GM12878 (cell line): ENCODE data around the gene CDCP2. TPM values are rescaled to one million over a fixed set of nuclear protein-coding genes. Genes with fewer than 3 reads are reported as not detected.

Experiments used
- ATAC-seq: fragments of 200-7000 bp; cut with Tn5 transposase; 3 replicates; pipeline ENCODE4 v1.9.1; 2020; ENCODE audit warnings: mild to moderate bottlenecking, moderate library complexity
- BruUV-seq: library from RNA; stranded (reverse); fragments of 400-500 nt; replicated peaks from 2 replicates; lab custom pipeline; 2021; lab: Mats Ljungman, UMichigan
- CTCF ChIA-PET: fragments of 300-600 bp; sonication (Branson Sonifier 250); formaldehyde crosslinking; extraction: SDS; loops from one replicate; lab custom pipeline; 2021; ENCODE audit warnings: inconsistent platforms; lab: Yijun Ruan, JAX
- POLR2A ChIA-PET: fragments of 350-600 bp; formaldehyde crosslinking; extraction: SDS; loops from one replicate; lab custom pipeline; 2021; ENCODE audit warnings: inconsistent platforms; lab: Charles Lee
- RAD21 ChIA-PET: fragments of 300-600 bp; sonication (Branson Sonifier 250); formaldehyde crosslinking; loops from one replicate; lab custom pipeline; 2023; ENCODE audit warnings: antibody characterized with exemption; ENCODE audit not compliant: unreplicated experiment; lab: Charles Lee
- SMC1A ChIA-PET: fragments of 300-600 bp; sonication (Branson Sonifier 250); formaldehyde crosslinking; loops from one replicate; lab custom pipeline; 2023; ENCODE audit not compliant: unreplicated experiment, uncharacterized antibody; lab: Charles Lee
- DNase-seq: peaks from one replicate; pipeline ENCODE4 v3.0.0-alpha.2; 2011; ENCODE audit warnings: low read depth, low spot score
- FAIRE-seq: peaks from 3 replicates; lab custom pipeline; 2011; peaks lifted over from hg19 to GRCh38; lab: Jason Lieb, UNC
- H2AFZ ChIP-seq: 2 replicates; pipeline ENCODE4 v1.6.0; 2011; ENCODE audit warnings: low read depth, low read length, control low read depth; ENCODE audit not compliant: control insufficient read depth
- H3K27ac ChIP-seq: 2 replicates; pipeline ENCODE4 v1.5.1; 2011; ENCODE audit warnings: control low read depth; ENCODE audit not compliant: control insufficient read depth, insufficient read depth
- H3K27me3 ChIP-seq, 2 experiments: replicated peaks in 1 of 2; 2 replicates each; pipeline versions ENCODE4 v1.6.0 to v1.6.1; 2011; ENCODE audit warnings: low read length in 1 of 2; ENCODE audit not compliant: control insufficient read depth in 2 of 2, insufficient read depth in 2 of 2
- H3K36me3 ChIP-seq, 2 experiments: 2 replicates each; pipeline ENCODE4 v1.5.1; 2011; ENCODE audit warnings: low read length in 1 of 2; ENCODE audit not compliant: control insufficient read depth in 2 of 2, insufficient read depth in 2 of 2
- H3K4me1 ChIP-seq: 2 replicates; pipeline ENCODE4 v1.6.1; 2011; ENCODE audit warnings: mild to moderate bottlenecking, low read length, moderate library complexity, mixed read lengths; ENCODE audit not compliant: control insufficient read depth, insufficient read depth
- H3K4me2 ChIP-seq: 2 replicates; pipeline ENCODE4 v1.6.0; 2011; ENCODE audit warnings: control low read depth; ENCODE audit not compliant: control insufficient read depth, insufficient read depth
- H3K4me3 ChIP-seq: fragments of 200-600 bp; sonication (generic); 2 replicates; pipeline ENCODE4 v1.5.1; 2016
- H3K79me2 ChIP-seq: 2 replicates; pipeline ENCODE4 v1.6.0; 2011; ENCODE audit warnings: low read length; ENCODE audit not compliant: control insufficient read depth, insufficient read depth
- H3K9ac ChIP-seq: 2 replicates; pipeline ENCODE4 v1.8.0; 2011; ENCODE audit warnings: low read length, control low read depth, mixed read lengths; ENCODE audit not compliant: control insufficient read depth, insufficient read depth
- H3K9me3 ChIP-seq: replicated peaks from 3 replicates; pipeline ENCODE4 v1.5.1; 2011; ENCODE audit warnings: mild to moderate bottlenecking, low read length; ENCODE audit not compliant: control insufficient read depth, insufficient read depth
- H4K20me1 ChIP-seq: 2 replicates; pipeline ENCODE4 v1.6.0; 2011; ENCODE audit not compliant: control insufficient read depth, insufficient read depth
- BACH1 ChIP-seq: fragments of 450-650 bp; IDR thresholded peaks from 2 replicates; pipeline ENCODE4 v1.6.1; 2017; ENCODE audit warnings: mild to moderate bottlenecking, borderline replicate concordance
- CBFB ChIP-seq: IDR thresholded peaks from 2 replicates; pipeline ENCODE4 v1.6.1; 2016; ENCODE audit warnings: antibody characterized with exemption, low read depth
- CREB1 ChIP-seq: IDR thresholded peaks from 2 replicates; pipeline ENCODE4 v1.6.1; 2012; ENCODE audit warnings: low read depth, mild to moderate bottlenecking, inconsistent platforms
- DPF2 ChIP-seq: fragments of 450-650 bp; IDR thresholded peaks from 2 replicates; pipeline ENCODE4 v1.6.1; 2017; ENCODE audit warnings: mild to moderate bottlenecking
- EED ChIP-seq: sonication (generic); IDR thresholded peaks from 2 replicates; pipeline ENCODE4 v1.6.1; 2016; ENCODE audit warnings: antibody characterized with exemption, low read depth
- NFIC ChIP-seq: IDR thresholded peaks from 2 replicates; pipeline ENCODE4 v1.6.1; 2012; ENCODE audit warnings: low read depth, mild to moderate bottlenecking, inconsistent platforms, low read length, moderate library complexity
- RAD21 ChIP-seq: IDR thresholded peaks from 2 replicates; pipeline ENCODE4 v1.6.1; 2011; ENCODE audit warnings: mild to moderate bottlenecking, low read depth, low read length, moderate library complexity; ENCODE audit not compliant: insufficient read depth
- RBBP5 ChIP-seq: fragments of 200-600 bp; sonication (generic); conservative IDR thresholded peaks from 2 replicates; pipeline ENCODE4 v1.6.1; 2016
- SREBF1 ChIP-seq: IDR thresholded peaks from 2 replicates; pipeline ENCODE4 v1.6.1; 2012; ENCODE audit warnings: mild to moderate bottlenecking, low read length
- YY1 ChIP-seq: IDR thresholded peaks from 2 replicates; pipeline ENCODE4 v1.6.1; 2011; ENCODE audit warnings: low read depth, mild to moderate bottlenecking, low read length
- ZNF622 ChIP-seq: fragments of 450-650 bp; IDR thresholded peaks from 2 replicates; pipeline ENCODE4 v1.6.1; 2017; ENCODE audit warnings: mild to moderate bottlenecking, inconsistent platforms
- WGBS: methylation state at CpG from one replicate; pipeline ENCODE4 v1.1.6; 2016; ENCODE audit warnings: low lambda C conversion rate; ENCODE audit not compliant: insufficient replicate concordance, insufficient coverage; ENCODE audit errors: missing lambda C conversion rate; 5-methylcytosine and 5-hydroxymethylcytosine counted together
- in situ Hi-C: fragments of 300-500 bp; cut with MboI; formaldehyde crosslinking; loops from 9 replicates; pipeline ENCODE4 v1.14.3; 2018; ENCODE audit warnings: mixed read lengths
- intact Hi-C: fragments of 100-400 bp; cut with micrococcal nuclease; formaldehyde crosslinking; loops from one replicate; pipeline ENCODE4 v1.14.2; 2022; ENCODE audit not compliant: unreplicated experiment
- polyA plus RNA-seq, 11 experiments: library from polyadenylated mRNA; depleted of rRNA in 4 of 11; unstranded in 6 of 11; stranded (reverse) in 5 of 11; fragments of >200 nt; fragmentation: Nextera tagmentation in 4 of 11; fragmentation: Illumina TruSeq in 1 of 11; extraction: Ambion mirVana in 4 of 11; extraction: Trizol in 1 of 11; gene quantifications; 1 replicate in 1 of 11; 2 replicates in 10 of 11; pipeline versions ENCODE4 v1.2.1 to v1.2.3, GENCODE V29; 2011 to 2016; ENCODE audit warnings: inconsistent platforms in 2 of 11, missing spikeins in 2 of 11, low read depth in 1 of 11
- total RNA-seq, 4 experiments: library from RNA; depleted of rRNA in 3 of 4; stranded (reverse); fragments of >200 nt in 3 of 4; fragmentation: Illumina TruSeq in 1 of 4; extraction: Trizol in 1 of 4; gene quantifications; 2 replicates each; pipeline versions ENCODE4 v1.2.1 to v1.2.3, GENCODE V29; 2013 to 2021
- TF ChIP-seq, protein P1 (sequence below): fragments of 150-350 bp; IDR thresholded peaks from 2 replicates; pipeline ENCODE4 v1.6.1; 2016; ENCODE audit warnings: low read depth, low read length

CDCP2 gene
- total and polyA plus RNA-seq, 10 of the 15 experiments (the other 5 are each of a cell fraction or from before 2014, with no cell fraction given): 0.06 TPM; not detected in 9

DNA sequence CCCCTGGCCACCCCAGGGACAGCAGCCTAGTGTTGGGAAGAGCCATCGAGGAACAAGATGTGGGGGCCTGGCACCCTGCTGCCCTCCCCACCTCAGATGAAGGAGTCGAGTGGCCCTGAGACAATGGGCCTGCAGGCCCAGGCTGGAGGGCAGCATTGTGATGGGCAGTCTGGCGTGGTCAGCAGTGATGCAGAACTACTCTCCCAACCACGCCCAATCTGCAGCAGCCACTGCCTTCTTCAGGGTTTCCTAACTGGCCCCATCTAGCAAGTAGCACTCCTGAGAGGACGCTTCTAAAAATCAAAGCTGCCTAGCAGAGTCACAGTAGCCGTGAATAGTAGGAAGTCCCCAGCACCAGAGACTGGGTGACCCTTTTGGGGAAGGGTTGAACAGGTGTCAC, 18.5 kb downstream of the CDCP2 start:
- FAIRE-seq (no peak), DNase-seq (no peak), ATAC-seq (no peak; the same call in 2 of the 3 replicates)
- Histone ChIP-seq H3K9ac (no peak overlapping the region), H3K79me2 (no peaks in the 10 kb centered on the region), H4K20me1 (no peaks in the 10 kb centered on the region), H3K27ac (no peak overlapping the region), H3K4me3 (no peak overlapping the region), H3K9me3 (no peaks in the 10 kb centered on the region), H3K36me3 (no peaks in the 10 kb centered on the region), H3K4me2 (no peak overlapping the region), H3K4me1 (no peaks in the 10 kb centered on the region), H2AFZ (no peak overlapping the region), H3K27me3 (peaks cover 0 to 2% of the 10 kb centered on the region in 2 experiments; a peak in 1 of 4 replicates)
- RAD21 ChIA-PET: no interaction called here
- no TSS peak for BruUV-seq
- 11% methylated on average over 6 of the region's 6 CpGs for whole genome bisulfite sequencing
- SMC1A ChIA-PET: no interaction called here
- in situ Hi-C loops: no loop called here
- TF ChIP-seq CREB1: no peak
- TF ChIP-seq, protein P1, sequence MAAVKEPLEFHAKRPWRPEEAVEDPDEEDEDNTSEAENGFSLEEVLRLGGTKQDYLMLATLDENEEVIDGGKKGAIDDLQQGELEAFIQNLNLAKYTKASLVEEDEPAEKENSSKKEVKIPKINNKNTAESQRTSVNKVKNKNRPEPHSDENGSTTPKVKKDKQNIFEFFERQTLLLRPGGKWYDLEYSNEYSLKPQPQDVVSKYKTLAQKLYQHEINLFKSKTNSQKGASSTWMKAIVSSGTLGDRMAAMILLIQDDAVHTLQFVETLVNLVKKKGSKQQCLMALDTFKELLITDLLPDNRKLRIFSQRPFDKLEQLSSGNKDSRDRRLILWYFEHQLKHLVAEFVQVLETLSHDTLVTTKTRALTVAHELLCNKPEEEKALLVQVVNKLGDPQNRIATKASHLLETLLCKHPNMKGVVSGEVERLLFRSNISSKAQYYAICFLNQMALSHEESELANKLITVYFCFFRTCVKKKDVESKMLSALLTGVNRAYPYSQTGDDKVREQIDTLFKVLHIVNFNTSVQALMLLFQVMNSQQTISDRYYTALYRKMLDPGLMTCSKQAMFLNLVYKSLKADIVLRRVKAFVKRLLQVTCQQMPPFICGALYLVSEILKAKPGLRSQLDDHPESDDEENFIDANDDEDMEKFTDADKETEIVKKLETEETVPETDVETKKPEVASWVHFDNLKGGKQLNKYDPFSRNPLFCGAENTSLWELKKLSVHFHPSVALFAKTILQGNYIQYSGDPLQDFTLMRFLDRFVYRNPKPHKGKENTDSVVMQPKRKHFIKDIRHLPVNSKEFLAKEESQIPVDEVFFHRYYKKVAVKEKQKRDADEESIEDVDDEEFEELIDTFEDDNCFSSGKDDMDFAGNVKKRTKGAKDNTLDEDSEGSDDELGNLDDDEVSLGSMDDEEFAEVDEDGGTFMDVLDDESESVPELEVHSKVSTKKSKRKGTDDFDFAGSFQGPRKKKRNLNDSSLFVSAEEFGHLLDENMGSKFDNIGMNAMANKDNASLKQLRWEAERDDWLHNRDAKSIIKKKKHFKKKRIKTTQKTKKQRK: no peak
- TF ChIP-seq CBFB: no peak
- TF ChIP-seq BACH1: no peak
- CTCF ChIA-PET: interaction anchor here (1.3 kb wide), 1 partner anchor 47 kb away, joined by 5 read pairs; no protein-coding TSS in a partner anchor
- POLR2A ChIA-PET: interaction anchor here (0.6 to 0.7 kb wide), 2 partner anchors 30 to 117 kb away, joined by 3 to 5 read pairs; no protein-coding TSS in a partner anchor
- intact Hi-C loops: no loop called here

DNA sequence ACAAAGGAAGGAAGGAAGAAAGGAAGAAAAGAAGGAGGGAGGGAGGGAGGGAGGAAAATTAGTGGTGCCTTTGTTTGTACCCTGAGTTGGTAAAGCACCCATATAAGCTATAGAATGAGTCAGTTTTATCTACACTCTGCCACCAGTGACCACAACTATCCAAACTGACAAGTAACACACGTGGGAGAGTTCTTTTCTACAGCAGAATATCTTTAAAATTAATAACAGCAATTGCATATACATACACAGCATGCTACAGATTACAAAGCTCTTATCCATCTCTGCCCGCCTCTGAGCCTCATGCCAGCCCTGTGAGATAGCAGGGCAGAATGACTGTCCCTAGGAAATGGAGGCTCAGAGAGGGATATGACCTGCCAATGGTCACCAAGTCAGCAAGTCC, 20.3 kb downstream of the CDCP2 start:
- Histone ChIP-seq H3K9ac (no peak overlapping the region), H2AFZ (no peak overlapping the region), H3K79me2 (no peaks in the 10 kb centered on the region), H3K9me3 (no peaks in the 10 kb centered on the region), H3K4me1 (no peaks in the 10 kb centered on the region), H3K27me3 (peaks cover 0 to 2% of the 10 kb centered on the region in 2 experiments; a peak in 1 of 4 replicates), H3K4me3 (no peak overlapping the region), H3K4me2 (no peak overlapping the region), H3K27ac (no peak overlapping the region), H3K36me3 (no peaks in the 10 kb centered on the region), H4K20me1 (no peaks in the 10 kb centered on the region)
- BruUV-seq: no TSS peak
- DNase-seq: no peak
- WGBS: 3% methylated on average over 2 of the region's 2 CpGs
- intact Hi-C loops (no loop called here), in situ Hi-C loops (no loop called here)
- no peak for ATAC-seq
- FAIRE-seq: no peak
- CTCF ChIA-PET: no interaction called here
- RAD21 ChIA-PET: no interaction called here
- TF ChIP-seq YY1: no peak
- TF ChIP-seq DPF2: no peak
- TF ChIP-seq RAD21: no peak
- no peak for TF ChIP-seq NFIC
- no peak for TF ChIP-seq RBBP5
- TF ChIP-seq EED: no peak
- no peak for TF ChIP-seq ZNF622
- no peak for TF ChIP-seq SREBF1
- SMC1A ChIA-PET: no interaction called here
- POLR2A ChIA-PET: no interaction called here
